HG02840 (cell line): ENCODE measurements around the gene SEMA3G.

Experiments
- ATAC-seq: cut with Tn5 transposase; IDR thresholded peaks from one replicate; pipeline ENCODE4 v1.9.1; 2021; ENCODE audit warnings: mild to moderate bottlenecking, moderate library complexity, moderate number of reproducible peaks; ENCODE audit not compliant: unreplicated experiment, low FRiP score

The SEMA3G gene

DNA sequence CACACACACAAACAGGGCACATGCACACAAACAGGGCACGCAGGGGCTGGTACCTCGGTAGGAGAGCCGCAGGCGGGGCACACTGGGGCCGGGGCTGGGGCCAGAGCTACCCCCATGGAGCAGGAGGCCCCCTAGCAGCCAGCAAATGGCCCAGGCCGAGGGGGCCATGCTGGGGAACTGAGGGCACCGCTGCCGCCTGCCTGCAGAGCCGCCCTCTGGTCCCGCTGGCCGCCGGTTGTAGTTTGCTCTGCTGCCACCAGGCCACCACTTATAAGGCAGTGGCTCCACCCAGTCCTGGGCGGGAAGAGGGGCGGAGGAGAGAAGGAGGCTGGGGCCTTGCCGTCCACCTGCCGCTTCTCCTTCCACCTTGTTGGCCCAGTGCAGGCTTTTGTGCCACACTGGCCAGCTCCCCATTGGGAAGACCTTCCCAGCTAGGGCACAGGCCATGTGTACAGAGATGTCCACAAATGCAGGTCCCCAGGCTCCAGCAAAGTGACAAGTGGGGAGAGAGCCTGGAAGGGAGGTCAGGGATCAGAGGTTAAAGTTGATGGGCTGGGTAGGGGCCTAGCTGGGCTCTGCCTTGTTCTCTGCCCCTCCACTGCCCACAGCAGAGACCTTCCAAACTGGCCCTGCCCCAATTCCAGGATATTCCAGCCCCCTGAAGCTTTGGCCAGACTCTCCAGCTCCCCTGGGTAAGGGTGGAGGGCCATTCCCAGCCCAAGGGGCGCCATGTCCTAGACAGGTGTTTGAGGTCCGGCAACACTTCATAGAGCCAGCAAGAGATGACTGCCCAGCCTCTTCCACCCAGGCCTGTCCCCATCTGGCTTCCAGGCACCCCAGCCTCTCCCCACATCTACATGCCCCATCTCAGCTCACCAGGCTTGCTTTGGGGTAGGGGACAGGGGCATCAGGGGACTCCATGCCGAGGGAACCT lies at the start of gene SEMA3G:
TSS of gene SEMA3G (minus strand) at position 244 of the 934 bp plus-strand sequence. CDS start at position 168, 76 bp downstream.
- peak; percentile 55 for ATAC-seq

DNA sequence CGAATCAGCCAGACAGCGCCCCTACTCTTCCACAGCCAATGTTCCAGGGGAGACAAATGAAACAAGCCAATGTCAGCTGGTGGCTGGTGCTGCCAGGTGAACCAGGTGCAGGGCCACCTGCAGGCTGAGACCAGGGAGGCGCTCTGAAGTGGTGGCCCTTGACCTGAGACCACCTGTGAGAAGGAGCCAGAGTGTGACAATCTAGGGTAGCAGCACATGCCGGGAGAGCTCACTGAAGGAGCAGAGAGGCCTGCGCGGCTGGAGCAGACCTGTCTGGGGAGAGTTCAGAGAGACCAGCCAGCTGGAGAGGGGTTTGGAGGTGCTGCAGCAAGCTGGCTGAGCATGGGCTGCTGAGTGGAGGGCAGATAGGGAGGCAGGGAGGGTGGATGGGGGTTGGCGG lies 49.5 kb upstream of the SEMA3G start:
- no peak for ATAC-seq

DNA sequence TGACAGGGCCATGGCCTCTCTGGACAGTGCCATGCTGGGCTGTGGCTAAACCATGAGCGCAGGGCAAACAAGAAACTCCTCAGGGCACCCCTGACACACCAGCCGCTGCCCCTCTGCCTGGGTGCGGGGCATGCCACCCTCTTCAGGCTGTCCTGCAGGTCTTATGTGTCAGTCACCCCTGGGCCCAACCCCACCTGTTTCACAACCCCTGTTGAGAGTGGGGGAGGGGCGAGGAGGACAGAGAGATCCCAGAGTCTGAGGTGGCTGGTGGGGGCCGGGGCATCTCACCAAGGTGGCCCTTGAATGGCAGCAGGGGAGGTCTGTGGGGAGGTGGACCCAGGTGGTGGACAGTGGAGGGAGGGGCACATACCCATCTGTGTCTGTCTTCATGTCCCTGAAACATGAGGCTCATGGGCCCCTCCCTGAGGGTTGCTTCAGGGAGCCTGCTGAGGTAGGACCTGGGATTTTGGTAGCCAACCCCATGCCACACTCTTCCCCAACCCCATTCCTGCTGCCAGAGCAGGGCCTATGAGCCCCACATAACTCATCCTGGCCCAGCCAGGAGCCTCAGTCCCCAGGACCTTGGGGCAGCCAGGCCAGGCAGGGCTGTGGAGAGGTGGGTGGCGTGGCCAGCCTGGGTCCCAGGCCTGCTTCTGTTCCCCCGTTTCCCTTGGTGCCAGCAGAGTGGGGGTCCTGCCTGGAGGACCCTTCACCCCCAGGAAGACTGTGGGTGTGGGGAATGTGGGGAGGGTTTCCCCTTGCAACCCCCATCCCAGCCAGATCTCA lies 48.5 kb upstream of the SEMA3G start:
- ATAC-seq = no peak

DNA sequence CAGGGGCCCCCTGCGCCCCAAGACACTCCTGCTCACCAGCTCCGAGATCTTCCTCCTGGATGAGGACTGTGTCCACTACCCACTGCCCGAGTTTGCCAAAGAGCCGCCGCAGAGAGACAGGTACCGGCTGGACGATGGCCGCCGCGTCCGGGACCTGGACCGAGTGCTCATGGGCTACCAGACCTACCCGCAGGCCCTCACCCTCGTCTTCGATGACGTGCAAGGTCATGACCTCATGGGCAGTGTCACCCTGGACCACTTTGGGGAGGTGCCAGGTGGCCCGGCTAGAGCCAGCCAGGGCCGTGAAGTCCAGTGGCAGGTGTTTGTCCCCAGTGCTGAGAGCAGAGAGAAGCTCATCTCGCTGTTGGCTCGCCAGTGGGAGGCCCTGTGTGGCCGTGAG lies 47.2 kb upstream of the SEMA3G start:
- no peak for ATAC-seq

- no peak for ATAC-seq
Observed at GRCh38 chr3:52490939-52491526, 46.1 kb upstream of the SEMA3G start.

DNA sequence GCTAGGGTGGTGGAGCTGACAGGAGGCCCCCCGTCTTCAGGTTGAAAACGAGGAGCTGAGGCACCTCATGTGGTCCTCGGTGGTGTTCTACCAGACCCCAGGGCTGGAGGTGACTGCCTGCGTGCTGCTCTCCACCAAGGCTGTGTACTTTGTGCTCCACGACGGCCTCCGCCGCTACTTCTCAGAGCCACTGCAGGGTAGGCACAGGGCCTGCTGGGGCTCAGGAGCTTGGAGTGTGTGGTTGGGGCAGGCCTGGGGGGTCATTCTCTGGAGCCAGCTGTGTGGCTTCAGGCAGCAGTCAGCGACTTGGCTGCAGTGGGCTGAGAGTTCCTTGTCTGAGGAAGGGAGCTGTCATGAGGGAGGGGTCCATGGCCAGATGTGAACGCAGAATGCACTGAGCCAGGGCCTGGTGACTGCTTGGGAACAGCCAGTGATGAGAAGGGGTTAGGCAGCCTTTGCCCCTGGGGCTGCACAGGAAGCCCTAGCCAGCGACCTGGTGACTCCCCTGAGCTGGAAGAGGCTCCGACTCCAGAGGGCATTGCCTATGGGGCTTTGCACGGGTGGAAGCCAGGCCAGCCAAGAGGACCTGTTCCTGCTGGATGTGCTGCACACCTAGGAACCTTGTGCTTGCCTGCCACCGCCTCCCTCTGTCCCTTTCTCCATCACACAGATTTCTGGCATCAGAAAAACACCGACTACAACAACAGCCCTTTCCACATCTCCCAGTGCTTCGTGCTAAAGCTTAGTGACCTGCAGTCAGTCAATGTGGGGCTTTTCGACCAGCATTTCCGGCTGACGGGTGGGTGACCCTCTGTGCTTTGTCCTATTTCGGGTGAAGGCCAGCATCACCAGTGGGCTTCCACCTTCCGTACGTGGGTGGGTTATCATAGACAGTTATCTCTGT lies 45.4 kb upstream of the SEMA3G start:
- ATAC-seq = no peak

DNA sequence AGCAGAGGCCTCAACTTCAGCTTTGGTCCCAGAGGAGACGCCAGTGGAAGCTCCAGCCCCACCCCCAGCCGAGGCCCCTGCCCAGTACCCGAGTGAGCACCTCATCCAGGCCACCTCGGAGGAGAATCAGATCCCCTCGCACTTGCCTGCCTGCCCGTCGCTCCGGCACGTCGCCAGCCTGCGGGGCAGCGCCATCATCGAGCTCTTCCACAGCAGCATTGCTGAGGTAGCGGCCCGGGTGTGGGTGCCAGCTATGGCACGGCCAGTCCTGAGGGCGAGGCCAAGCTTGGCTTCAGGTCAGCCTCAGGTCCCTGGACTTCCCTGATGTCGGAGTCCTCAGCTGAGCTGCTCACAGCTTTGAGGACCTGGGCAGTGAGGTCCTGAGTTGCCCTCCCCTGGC lies 44.5 kb upstream of the SEMA3G start:
- no peak for ATAC-seq

DNA sequence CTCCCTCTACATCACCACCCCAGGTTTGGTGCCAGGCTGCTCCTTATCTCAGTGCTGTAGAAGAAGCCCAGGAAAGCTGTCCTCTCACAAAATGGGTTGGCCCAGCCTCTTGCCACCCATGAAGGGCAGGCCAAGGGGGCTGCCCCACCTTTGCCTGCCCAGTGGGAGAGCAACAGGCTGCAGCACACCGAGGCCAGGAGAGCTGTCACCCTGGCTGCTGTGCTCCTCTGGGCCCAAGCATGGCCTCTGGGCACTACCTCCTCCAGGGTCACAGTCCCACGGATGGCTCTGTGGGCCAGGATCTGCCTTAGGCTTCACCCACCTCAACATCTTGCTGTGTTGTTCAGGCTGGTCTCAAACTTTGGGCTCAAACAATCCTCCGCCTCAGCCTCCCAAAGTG lies 43.8 kb upstream of the SEMA3G start:
- ATAC-seq = no peak

DNA sequence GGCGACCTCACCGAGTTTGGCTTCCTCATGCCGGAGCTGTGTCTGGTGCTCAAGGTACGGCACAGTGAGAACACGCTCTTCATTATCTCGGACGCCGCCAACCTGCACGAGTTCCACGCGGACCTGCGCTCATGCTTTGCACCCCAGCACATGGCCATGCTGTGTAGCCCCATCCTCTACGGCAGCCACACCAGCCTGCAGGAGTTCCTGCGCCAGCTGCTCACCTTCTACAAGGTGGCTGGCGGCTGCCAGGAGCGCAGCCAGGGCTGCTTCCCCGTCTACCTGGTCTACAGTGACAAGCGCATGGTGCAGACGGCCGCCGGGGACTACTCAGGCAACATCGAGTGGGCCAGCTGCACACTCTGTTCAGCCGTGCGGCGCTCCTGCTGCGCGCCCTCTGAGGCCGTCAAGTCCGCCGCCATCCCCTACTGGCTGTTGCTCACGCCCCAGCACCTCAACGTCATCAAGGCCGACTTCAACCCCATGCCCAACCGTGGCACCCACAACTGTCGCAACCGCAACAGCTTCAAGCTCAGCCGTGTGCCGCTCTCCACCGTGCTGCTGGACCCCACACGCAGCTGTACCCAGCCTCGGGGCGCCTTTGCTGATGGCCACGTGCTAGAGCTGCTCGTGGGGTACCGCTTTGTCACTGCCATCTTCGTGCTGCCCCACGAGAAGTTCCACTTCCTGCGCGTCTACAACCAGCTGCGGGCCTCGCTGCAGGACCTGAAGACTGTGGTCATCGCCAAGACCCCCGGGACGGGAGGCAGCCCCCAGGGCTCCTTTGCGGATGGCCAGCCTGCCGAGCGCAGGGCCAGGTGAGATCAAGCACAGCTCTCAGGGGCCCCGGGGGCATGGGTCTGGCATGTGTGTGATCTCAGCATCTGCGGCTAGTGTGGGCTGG lies 43.1 kb upstream of the SEMA3G start:
- no peak for ATAC-seq

DNA sequence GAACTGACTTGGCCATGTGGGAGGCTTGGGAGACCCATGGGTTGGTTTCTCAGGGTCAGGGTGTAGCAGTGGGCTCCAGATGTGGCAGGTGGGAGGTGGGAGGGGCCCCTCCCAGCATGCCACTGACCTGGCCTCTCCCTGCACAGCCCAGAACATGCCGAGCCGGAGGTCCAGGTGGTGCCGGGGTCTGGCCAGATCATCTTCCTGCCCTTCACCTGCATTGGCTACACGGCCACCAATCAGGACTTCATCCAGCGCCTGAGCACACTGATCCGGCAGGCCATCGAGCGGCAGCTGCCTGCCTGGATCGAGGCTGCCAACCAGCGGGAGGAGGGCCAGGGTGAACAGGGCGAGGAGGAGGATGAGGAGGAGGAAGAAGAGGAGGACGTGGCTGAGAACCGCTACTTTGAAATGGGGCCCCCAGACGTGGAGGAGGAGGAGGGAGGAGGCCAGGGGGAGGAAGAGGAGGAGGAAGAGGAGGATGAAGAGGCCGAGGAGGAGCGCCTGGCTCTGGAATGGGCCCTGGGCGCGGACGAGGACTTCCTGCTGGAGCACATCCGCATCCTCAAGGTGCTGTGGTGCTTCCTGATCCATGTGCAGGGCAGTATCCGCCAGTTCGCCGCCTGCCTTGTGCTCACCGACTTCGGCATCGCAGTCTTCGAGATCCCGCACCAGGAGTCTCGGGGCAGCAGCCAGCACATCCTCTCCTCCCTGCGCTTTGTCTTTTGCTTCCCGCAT lies 42.3 kb upstream of the SEMA3G start:
- no peak for ATAC-seq

GRCh38 chr3:52484680-52485461 lies 40.0 kb upstream of the SEMA3G start:
- no peak for ATAC-seq

DNA sequence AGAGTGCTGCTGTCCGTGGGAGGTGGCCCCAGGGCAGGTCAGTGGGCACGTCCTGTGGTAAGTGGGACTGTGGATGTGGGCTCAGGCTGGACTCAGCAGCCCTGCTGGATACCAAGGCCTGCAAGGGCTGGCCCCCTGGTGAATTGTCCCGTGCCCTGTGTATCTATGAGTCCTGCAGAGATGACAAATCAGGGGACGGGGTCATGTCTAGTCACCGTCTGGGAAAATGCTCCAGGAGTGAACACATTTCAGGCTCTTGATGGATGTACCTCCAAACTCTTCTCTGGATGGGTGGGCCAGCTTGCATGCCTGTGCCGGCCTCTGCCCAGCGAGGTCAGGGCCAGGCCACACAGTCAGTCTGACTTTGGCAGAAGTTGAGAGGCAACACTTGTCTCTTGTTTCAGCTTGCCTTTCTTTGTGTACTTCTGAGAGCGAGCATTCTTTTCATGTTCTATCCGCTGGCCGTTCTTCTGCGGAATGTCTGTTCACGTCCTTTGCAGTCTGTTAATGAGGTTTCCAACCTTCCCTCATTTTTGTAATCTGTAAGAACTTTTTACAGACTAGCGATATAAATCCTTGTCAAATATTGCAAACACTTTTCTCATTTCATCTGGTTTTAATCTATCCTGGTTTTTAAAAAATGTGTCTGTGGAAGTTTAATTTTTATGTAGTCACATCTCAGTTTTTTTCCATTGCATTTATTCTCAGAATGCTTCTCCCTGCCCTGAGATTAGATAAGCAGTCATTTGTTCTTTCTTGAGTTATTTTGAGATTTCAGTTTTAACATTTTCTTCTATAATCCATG lies 38.9 kb upstream of the SEMA3G start:
- ATAC-seq = no peak

GRCh38 chr3:52483081-52483480 lies 38.2 kb upstream of the SEMA3G start:
- no peak for ATAC-seq

DNA sequence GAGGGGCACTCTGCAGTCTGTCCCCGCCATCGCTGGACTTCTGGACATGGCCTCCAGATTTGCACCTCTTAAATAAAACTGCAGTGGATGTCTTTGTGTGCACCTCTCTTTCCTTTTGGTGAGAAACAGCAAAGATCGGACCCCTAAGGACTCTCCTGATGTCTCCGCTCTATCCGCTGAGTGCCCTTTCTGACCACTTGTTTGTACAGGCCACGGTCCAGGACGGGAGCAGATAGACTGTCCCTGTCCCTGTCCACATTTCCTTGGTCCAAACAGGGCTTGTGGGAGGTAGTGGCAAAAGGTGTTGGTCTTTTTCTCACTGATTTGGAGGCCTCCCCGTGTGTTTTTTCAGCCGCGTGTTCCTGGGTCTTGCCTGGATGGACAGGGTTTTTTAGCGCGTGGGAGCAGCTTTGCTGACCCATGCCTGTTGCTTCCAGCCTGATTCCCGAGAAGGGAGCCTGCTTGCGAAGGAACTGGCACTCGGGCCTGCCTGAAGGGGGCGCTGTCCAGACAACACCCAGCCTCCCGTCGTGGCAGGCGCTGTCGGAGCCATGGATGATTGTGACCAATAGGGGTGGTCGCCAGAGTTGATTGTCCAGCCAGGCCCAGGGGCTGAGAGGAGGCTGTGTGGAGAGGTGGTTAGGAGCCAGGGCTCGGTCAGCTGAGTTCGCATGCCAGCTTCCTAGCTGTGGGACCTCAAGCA lies 37.1 kb upstream of the SEMA3G start:
- no peak for ATAC-seq

- ATAC-seq = no peak
Observed at GRCh38 chr3:52480768-52481715, 36.1 kb upstream of the SEMA3G start.
